ENCODE measurements around the gene STX4. TPM values are rescaled to one million over a fixed set of nuclear protein-coding genes. Genes with fewer than 3 reads are reported as not detected.

Gene STX4
- total RNA-seq, 4 donors from 2014 or later, result 50.7 to 69.3 (median 63.9) TPM

DNA sequence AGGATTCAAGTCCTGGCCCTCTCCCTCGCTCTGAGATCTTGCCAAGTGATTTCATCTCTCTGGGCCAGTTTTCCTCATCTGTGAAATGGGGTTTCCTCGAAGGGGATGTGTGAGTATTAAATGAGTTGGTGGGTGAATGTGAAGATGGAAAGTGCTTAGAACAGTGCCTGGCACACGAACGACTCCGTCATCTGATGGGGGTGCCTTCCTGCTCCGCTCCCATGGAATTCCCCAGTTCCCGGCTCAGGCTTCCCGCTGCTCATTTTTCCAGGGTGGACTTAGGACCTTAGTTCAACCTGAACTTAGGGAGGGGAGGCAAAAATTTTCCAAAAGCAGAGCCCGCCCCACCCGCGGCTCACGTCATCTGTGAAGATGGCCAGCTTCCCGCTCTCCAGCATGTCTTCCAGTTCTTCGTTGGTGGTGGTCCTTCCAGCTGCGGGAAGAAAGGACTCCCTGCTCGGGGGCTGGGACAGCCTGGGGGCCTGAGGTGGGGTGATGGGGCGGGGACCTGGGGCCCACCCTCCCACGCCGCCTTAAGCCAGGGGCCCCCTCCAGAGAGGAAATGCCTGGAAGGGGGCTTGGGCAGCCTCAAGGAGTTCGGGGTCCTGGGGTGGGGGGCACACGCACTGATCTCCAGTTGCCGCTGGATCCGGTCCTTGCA lies 36.9 kb upstream of the STX4 start:
- Histone ChIP-seq H3K27ac (peak overlapping the region; percentile 38 to 89 (median 75)), H3K4me1 (peaks cover 0 to 27% (median 7%) of the 10 kb centered on the region in 4 donors), H3K4me3 (peak overlapping the region; percentile 35 to 63 (median 60)), H3K27me3 (no peaks in the 10 kb centered on the region), H3K36me3 (no peaks in the 10 kb centered on the region), H3K9me3 (no peaks in the 10 kb centered on the region)
- no peak for DNase-seq (ENCODE audit: low spot score in 2 of 2)
- WGBS, 2 donors, result 18 to 21% methylated on average over 19 to 23 of the region's 23 CpGs
- TF ChIP-seq CTCF (IDR thresholded peaks at IDR 0.05), result no peak
- TF ChIP-seq POLR2A (IDR thresholded peaks at IDR 0.05), result no peak
- no peak for TF ChIP-seq EP300 (IDR thresholded peaks at IDR 0.05)

DNA sequence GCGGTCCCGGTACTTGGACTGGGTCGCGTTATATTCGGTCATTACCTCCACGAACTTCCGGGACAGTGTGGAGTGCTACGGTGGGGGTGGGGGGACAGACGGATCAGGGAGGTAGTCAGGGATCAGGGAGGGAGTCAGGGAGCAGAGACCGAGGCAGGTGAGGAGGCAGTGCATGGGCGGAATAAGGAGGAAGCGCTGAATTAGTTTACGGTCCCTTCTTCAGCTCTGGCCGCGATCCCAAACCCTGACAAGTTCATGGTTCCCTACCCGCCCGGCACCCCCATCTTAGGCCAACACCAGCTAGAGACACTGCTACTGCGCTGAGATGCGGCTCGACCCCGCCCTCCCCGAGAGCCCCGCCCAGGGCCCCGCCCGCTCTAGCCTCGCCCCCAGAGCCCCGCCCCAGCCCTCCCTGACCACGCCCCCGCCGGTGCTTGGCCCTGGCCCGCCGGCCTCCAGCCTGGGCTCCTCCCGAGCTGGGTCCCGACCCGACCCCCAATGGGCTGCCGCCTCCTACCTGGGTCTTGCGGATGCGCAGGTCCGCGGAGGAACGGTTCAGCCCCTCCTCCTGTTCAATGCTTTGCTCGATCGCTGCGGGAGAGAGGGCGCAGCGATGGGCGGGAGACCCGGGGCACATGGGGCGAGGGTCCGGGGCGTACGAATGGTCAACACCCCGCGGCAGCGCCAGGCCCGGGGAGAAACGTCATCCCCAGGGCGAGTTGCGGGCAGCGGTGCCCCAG lies 36.2 kb upstream of the STX4 start:
- Histone ChIP-seq H3K27ac (peak overlapping the region; percentile 38 to 89 (median 75)), H3K4me3 (peak overlapping the region; percentile 35 to 63 (median 60)), H3K27me3 (no peaks in the 10 kb centered on the region), H3K9me3 (no peaks in the 10 kb centered on the region), H3K4me1 (peaks cover 0 to 27% (median 7%) of the 10 kb centered on the region in 4 donors), H3K36me3 (no peaks in the 10 kb centered on the region)
- DNase-seq (ENCODE audit: low spot score in 2 of 2), result peak; percentile 65 to 69
- 3 to 7% methylated on average over 21 to 40 of the region's 60 CpGs for WGBS, 2 donors
- TF ChIP-seq CTCF (IDR thresholded peaks at IDR 0.05) (no peak), POLR2A (IDR thresholded peaks at IDR 0.05) (peak in 1 of 2 donors; percentile 42), EP300 (IDR thresholded peaks at IDR 0.05) (peak in 1 of 2 donors; percentile 55)

- H3K36me3 ChIP-seq, result no peaks in the 10 kb centered on the region
- no peak for TF ChIP-seq EP300 (IDR thresholded peaks at IDR 0.05)
- no peak for TF ChIP-seq POLR2A (IDR thresholded peaks at IDR 0.05)
- no peak for TF ChIP-seq CTCF (IDR thresholded peaks at IDR 0.05)
- no peaks in the 10 kb centered on the region for H3K27me3 ChIP-seq
- no peak for DNase-seq (ENCODE audit: low spot score in 2 of 2)
- 53 to 59% methylated on average over 21 of the region's 21 CpGs for WGBS, 2 donors
- peak overlapping the region; percentile 37 to 89 (median 75) for H3K27ac ChIP-seq
- H3K4me3 ChIP-seq, result peak overlapping the region; percentile 35 to 63 (median 60)
- H3K9me3 ChIP-seq, result no peaks in the 10 kb centered on the region
- H3K4me1 ChIP-seq, result peaks cover 0 to 27% (median 7%) of the 10 kb centered on the region in 4 donors
Observed at GRCh38 chr16:30997725-30998711, 35.3 kb upstream of the STX4 start.

- Histone ChIP-seq H3K27me3 (no peaks in the 10 kb centered on the region), H3K36me3 (no peaks in the 10 kb centered on the region), H3K9me3 (no peaks in the 10 kb centered on the region), H3K4me1 (peaks cover 0 to 27% (median 7%) of the 10 kb centered on the region in 4 donors), H3K4me3 (no peak overlapping the region), H3K27ac (peak overlapping the region in 2 of 4 donors; percentile 75 to 89)
- 61 to 67% methylated on average over 6 of the region's 6 CpGs for WGBS, 2 donors
- no peak for DNase-seq (ENCODE audit: low spot score in 2 of 2)
- TF ChIP-seq EP300 (IDR thresholded peaks at IDR 0.05) (no peak), CTCF (IDR thresholded peaks at IDR 0.05) (no peak), POLR2A (IDR thresholded peaks at IDR 0.05) (no peak)
Observed at GRCh38 chr16:30998852-30999761, 34.3 kb upstream of the STX4 start.
